ENCODE data around the gene TPK1.

The TPK1 gene

GRCh38 chr7:144518360-144518759 is 317.5 kb downstream of the TPK1 start:
- no peak for DNase-seq

GRCh38 chr7:144517749-144518148 is 318.1 kb downstream of the TPK1 start:
- DNase-seq = no peak

GRCh38 chr7:144516729-144517525 is 318.9 kb downstream of the TPK1 start:
- DNase-seq = no peak

GRCh38 chr7:144513334-144513733 is 322.5 kb downstream of the TPK1 start:
- DNase-seq = no peak

GRCh38 chr7:144510621-144511020 is 325.2 kb downstream of the TPK1 start:
- DNase-seq = no peak

- DNase-seq = no peak
Measured at GRCh38 chr7:144508702-144509101, 327.2 kb downstream of the TPK1 start.

GRCh38 chr7:144503215-144503614 is 332.6 kb downstream of the TPK1 start:
- no peak for DNase-seq

GRCh38 chr7:144500225-144500624 is 335.6 kb downstream of the TPK1 start:
- no peak for DNase-seq

- DNase-seq = no peak
Measured at GRCh38 chr7:144497282-144497681, 338.6 kb downstream of the TPK1 start.

GRCh38 chr7:144494355-144494754 is 341.5 kb downstream of the TPK1 start:
- DNase-seq = no peak

GRCh38 chr7:144489504-144489903 is 346.3 kb downstream of the TPK1 start:
- DNase-seq = no peak

GRCh38 chr7:144488977-144489376 is 346.9 kb downstream of the TPK1 start:
- no peak for DNase-seq

GRCh38 chr7:144487901-144488300 is 348.0 kb downstream of the TPK1 start:
- no peak for DNase-seq

- no peak for DNase-seq
Measured at GRCh38 chr7:144484445-144484844, 351.4 kb downstream of the TPK1 start.

- no peak for DNase-seq
Measured at GRCh38 chr7:144483189-144483588, 352.7 kb downstream of the TPK1 start.

GRCh38 chr7:144481833-144482232 is 354.0 kb downstream of the TPK1 start:
- DNase-seq = no peak

- no peak for DNase-seq
Measured at GRCh38 chr7:144477348-144477747, 358.5 kb downstream of the TPK1 start.

- DNase-seq = no peak
Measured at GRCh38 chr7:144474800-144475615, 360.8 kb downstream of the TPK1 start.

- no peak for DNase-seq
Measured at GRCh38 chr7:144474363-144474762, 361.5 kb downstream of the TPK1 start.

GRCh38 chr7:144473908-144474307 is 361.9 kb downstream of the TPK1 start:
- DNase-seq = no peak

GRCh38 chr7:144470078-144470477 is 365.8 kb downstream of the TPK1 start:
- DNase-seq = no peak

- no peak for DNase-seq
Measured at GRCh38 chr7:144468990-144469732, 366.7 kb downstream of the TPK1 start.

- no peak for DNase-seq
Measured at GRCh38 chr7:144459635-144460034, 376.2 kb downstream of the TPK1 start.

- DNase-seq = no peak
Measured at GRCh38 chr7:144455040-144455404, 380.8 kb downstream of the TPK1 start.
